KMS-11 (cell line): ENCODE results near the gene KCNMB1.
A peak's percentile ranks its signal among the peaks of the same experiment; 100 is the strongest.

Experiments used
- H2AFZ ChIP-seq: fragments of 200-600 bp; sonication (generic); 2 replicates; pipeline ENCODE4 v1.6.1; 2016; ENCODE audit warnings: antibody characterized with exemption, mixed run types, low read depth
- H3K27ac ChIP-seq: fragments of 200-600 bp; sonication (generic); 2 replicates; pipeline ENCODE4 v1.6.1; 2016; ENCODE audit warnings: mild to moderate bottlenecking, mixed run types
- H3K27me3 ChIP-seq: fragments of 200-600 bp; sonication (generic); 2 replicates; pipeline ENCODE4 v1.6.1; 2017; ENCODE audit warnings: mild to moderate bottlenecking, low read depth, mixed run types, moderate library complexity; ENCODE audit not compliant: insufficient read depth
- H3K36me3 ChIP-seq: fragments of 200-600 bp; sonication (generic); 2 replicates; pipeline ENCODE4 v1.6.1; 2017; ENCODE audit warnings: mild to moderate bottlenecking, mixed run types; ENCODE audit not compliant: insufficient read depth
- H3K4me1 ChIP-seq: fragments of 200-600 bp; sonication (generic); 2 replicates; pipeline ENCODE4 v1.6.1; 2016; ENCODE audit warnings: mild to moderate bottlenecking, low read depth, mixed run types; ENCODE audit not compliant: poor library complexity, severe bottlenecking
- H3K4me2 ChIP-seq: fragments of 200-600 bp; sonication (generic); 2 replicates; pipeline ENCODE4 v1.7.0; 2016; ENCODE audit warnings: mild to moderate bottlenecking, mixed run types
- H3K4me3 ChIP-seq: fragments of 200-600 bp; sonication (generic); IDR thresholded peaks from 2 replicates; pipeline ENCODE4 v1.6.1; 2017; ENCODE audit warnings: low read depth, low read length, mixed read lengths; ENCODE audit not compliant: insufficient read depth
- H3K79me2 ChIP-seq: fragments of 200-600 bp; sonication (generic); 2 replicates; pipeline ENCODE4 v1.6.1; 2016; ENCODE audit warnings: low read depth, mixed run types; ENCODE audit not compliant: insufficient read depth
- H3K9ac ChIP-seq: fragments of 200-600 bp; sonication (generic); 2 replicates; pipeline ENCODE4 v1.6.1; 2016; ENCODE audit warnings: mild to moderate bottlenecking, mixed run types
- H4K20me1 ChIP-seq: fragments of 200-600 bp; sonication (generic); 2 replicates; pipeline ENCODE4 v1.6.1; 2016; ENCODE audit warnings: mild to moderate bottlenecking, mixed run types; ENCODE audit not compliant: insufficient read depth
- CTCF ChIP-seq: fragments of 200-600 bp; sonication (generic); conservative IDR thresholded peaks from 2 replicates; pipeline ENCODE4 v1.6.1; 2017; ENCODE audit warnings: low read depth, mild to moderate bottlenecking, antibody characterized with exemption, low read length, moderate library complexity, mixed read lengths

The KCNMB1 gene

GRCh38 chr5:170434966-170435605, 45.9 kb upstream of the KCNMB1 start:
- no peak overlapping the region for H3K4me2 ChIP-seq

DNA sequence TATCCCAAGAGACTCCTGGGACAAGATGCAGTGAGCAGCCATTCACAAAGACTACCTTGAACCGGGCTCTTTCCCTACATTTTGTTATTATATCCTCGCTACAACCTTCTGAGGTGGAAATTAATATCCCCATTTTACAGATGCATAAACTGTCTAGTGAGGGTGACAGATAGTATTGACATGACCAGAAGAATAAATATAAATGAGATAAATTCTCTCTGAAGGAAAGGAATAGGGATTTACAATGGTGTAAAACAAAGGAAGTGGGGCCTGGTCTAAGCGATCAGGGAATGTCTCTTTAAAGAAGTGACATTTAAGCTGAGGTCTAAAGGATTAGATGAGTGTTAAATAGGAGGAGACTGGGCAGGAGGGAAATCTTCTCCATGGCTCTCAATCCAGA, 43.5 kb upstream of the KCNMB1 start:
- Histone ChIP-seq H2AFZ (no peak overlapping the region), H3K27ac (no peak overlapping the region), H3K27me3 (no peaks in the 10 kb centered on the region), H3K4me1 (no peaks in the 10 kb centered on the region), H3K4me2 (no peak overlapping the region), H3K79me2 (no peaks in the 10 kb centered on the region), H3K4me3 (no peak overlapping the region), H3K9ac (no peak overlapping the region), H3K36me3 (no peaks in the 10 kb centered on the region), H4K20me1 (no peaks in the 10 kb centered on the region)
- TF ChIP-seq CTCF, result no peak

More at GRCh38 chr5:170434966-170435605, 45.9 kb upstream of the KCNMB1 start:
- H4K20me1 ChIP-seq, result no peaks in the 10 kb centered on the region
- no peaks in the 10 kb centered on the region for H3K79me2 ChIP-seq
- no peaks in the 10 kb centered on the region for H3K36me3 ChIP-seq
- no peak overlapping the region for H3K27ac ChIP-seq
- no peaks in the 10 kb centered on the region for H3K27me3 ChIP-seq
- H3K9ac ChIP-seq, result no peak overlapping the region
- peak; percentile 72 for TF ChIP-seq CTCF
- H2AFZ ChIP-seq, result no peak overlapping the region; the same call in 1 of the 2 replicates
- H3K4me3 ChIP-seq, result no peak overlapping the region
- H3K4me1 ChIP-seq, result no peaks in the 10 kb centered on the region

- Histone ChIP-seq H3K27me3 (no peaks in the 10 kb centered on the region), H2AFZ (no peak overlapping the region), H3K4me1 (no peaks in the 10 kb centered on the region), H3K4me3 (no peak overlapping the region), H3K36me3 (no peaks in the 10 kb centered on the region), H3K9ac (no peak overlapping the region), H3K79me2 (no peaks in the 10 kb centered on the region), H3K27ac (no peak overlapping the region), H3K4me2 (no peak overlapping the region), H4K20me1 (no peaks in the 10 kb centered on the region)
- TF ChIP-seq CTCF, result no peak
Observed at GRCh38 chr5:170431571-170431970, 42.4 kb upstream of the KCNMB1 start.

DNA sequence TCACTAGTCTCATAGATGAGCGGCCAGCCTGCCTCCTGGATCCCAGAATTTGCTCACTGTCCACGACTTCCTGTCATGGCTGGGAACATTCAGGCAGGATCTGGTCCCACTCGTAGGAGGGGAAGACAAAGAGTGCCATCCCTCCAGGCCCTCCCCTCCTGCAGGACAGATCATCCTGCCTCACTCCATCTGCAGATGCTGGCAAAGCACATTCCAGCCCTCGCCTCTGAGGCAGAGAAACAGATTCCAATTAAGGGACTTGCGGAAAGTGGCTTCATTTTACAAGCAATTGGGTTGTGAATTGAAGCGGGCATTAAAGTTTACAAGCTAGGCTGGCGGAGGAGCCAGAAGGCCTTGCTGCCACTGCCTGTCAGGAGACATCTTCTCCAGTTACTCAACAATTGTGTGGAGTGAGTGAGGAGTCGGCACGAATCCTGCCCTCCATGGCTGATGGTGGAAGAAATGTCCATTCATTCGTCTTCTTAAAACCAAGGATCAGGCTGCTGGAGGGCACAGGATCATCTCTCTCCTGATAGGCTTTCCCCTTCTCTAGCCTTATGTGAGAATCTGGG, 41.8 kb upstream of the KCNMB1 start:
- no peaks in the 10 kb centered on the region for H3K79me2 ChIP-seq
- no peaks in the 10 kb centered on the region for H3K27me3 ChIP-seq
- no peak overlapping the region for H3K27ac ChIP-seq
- no peaks in the 10 kb centered on the region for H3K4me1 ChIP-seq
- no peaks in the 10 kb centered on the region for H4K20me1 ChIP-seq
- no peaks in the 10 kb centered on the region for H3K36me3 ChIP-seq
- TF ChIP-seq CTCF, result no peak
- H2AFZ ChIP-seq, result no peak overlapping the region
- no peak overlapping the region for H3K4me2 ChIP-seq
- no peak overlapping the region for H3K4me3 ChIP-seq
- no peak overlapping the region for H3K9ac ChIP-seq
